Measurements from ENCODE around the gene CILP. TPM values are rescaled to one million over a fixed set of nuclear protein-coding genes. Genes with fewer than 3 reads are reported as not detected.

CILP gene
- total and polyA plus RNA-seq, 2 of the 13 experiments (the other 11 are each of a cell fraction or from before 2014, with no cell fraction given): 0.03 TPM; not detected in 1

GRCh38 chr15:65211482-65211982, 259 bp upstream of the CILP start (continued):
- TF ChIP-seq ZNF234 (CRISPR knock-in tag; conservative IDR thresholded peaks at IDR 0.05): no peak

- Histone ChIP-seq H3K36me3 (replicated peaks in 1 of 2; ENCODE audit: control insufficient read depth in 1 of 2, insufficient read depth in 2 of 2, low read length in 2 of 2) (no peaks in the 10 kb centered on the region), H3K4me3 (replicated peaks in 1 of 3; ENCODE audit: insufficient read depth in 1 of 3, low read depth in 2 of 3, low read length in 3 of 3) (no peak overlapping the region), H3K4me2 (ENCODE audit: low read depth, low read length) (no peak overlapping the region), H2AFZ (ENCODE audit: low read length) (no peak overlapping the region), H3K79me2 (ENCODE audit: insufficient read depth, low read length) (no peaks in the 10 kb centered on the region), H3K9ac (ENCODE audit: insufficient read depth, low read depth, low read length) (no peak overlapping the region), H3K9me3 (ENCODE audit: low read length) (no peaks in the 10 kb centered on the region), H3K27ac (ENCODE audit: extremely low read length, insufficient read depth, low read length) (no peak overlapping the region), H3K27me3 (ENCODE audit: control insufficient read depth in 1 of 2, insufficient read depth in 2 of 2, low read length in 2 of 2) (peaks cover 5 to 58% of the 10 kb centered on the region in 2 experiments; a peak in 4 of 5 replicates), H4K20me1 (ENCODE audit: insufficient read depth, low read length) (no peaks in the 10 kb centered on the region), H3K4me1 (ENCODE audit: insufficient read depth, low read length) (peaks cover 23% of the 10 kb centered on the region)
- CTCF ChIA-PET (ENCODE audit: low intra/inter-chr PET ratio, low total read pairs): no interaction called here
- BruUV-seq (replicated peaks): no TSS peak
- DNase-seq (ENCODE audit: low spot score): no peak
- FAIRE-seq: no peak
- POLR2A ChIA-PET: interaction anchor here (1.1 to 2.4 kb wide), 2 partner anchors 25 to 90 kb away, joined by 3 to 7 read pairs; partner anchors contain the start of gene CLPX
- ATAC-seq: no peak
- intact Hi-C loops (cut with micrococcal nuclease; ENCODE audit: unreplicated experiment) (no loop called here), in situ Hi-C loops (cut with HindIII; ENCODE audit: extremely low pct_ligation_motif_present, low pct_unique_long_range_greater_than_20kb) (no loop called here)
- WGBS (ENCODE audit: low lambda C conversion rate): 24% methylated on average over 15 of the region's 17 CpGs
- TF ChIP-seq STAT5B (CRISPR knock-in tag; IDR thresholded peaks at IDR 0.05) (no peak), ZBTB46 (CRISPR knock-in tag; IDR thresholded peaks at IDR 0.05; ENCODE audit: borderline replicate concordance) (no peak), DZIP1 (CRISPR knock-in tag; IDR thresholded peaks at IDR 0.05) (no peak), SATB2 (CRISPR knock-in tag; IDR thresholded peaks at IDR 0.05) (no peak), ZC3H4 (CRISPR knock-in tag; IDR thresholded peaks at IDR 0.05; ENCODE audit: borderline replicate concordance) (no peak), ZFY (CRISPR knock-in tag; IDR thresholded peaks at IDR 0.05) (no peak), POGK (CRISPR knock-in tag; conservative IDR thresholded peaks at IDR 0.05) (no peak), MEIS1 (CRISPR knock-in tag; IDR thresholded peaks at IDR 0.05; ENCODE audit: borderline replicate concordance) (no peak), EEA1 (CRISPR knock-in tag; IDR thresholded peaks at IDR 0.05; ENCODE audit: borderline replicate concordance) (no peak), ZNF749 (CRISPR knock-in tag; IDR thresholded peaks at IDR 0.05; ENCODE audit: borderline replicate concordance) (no peak), HNF4A (CRISPR knock-in tag; IDR thresholded peaks at IDR 0.05) (no peak), ZNF709 (CRISPR knock-in tag; IDR thresholded peaks at IDR 0.05) (no peak), CBFB (CRISPR knock-in tag; IDR thresholded peaks at IDR 0.05) (no peak), STAG1 (CRISPR knock-in tag; IDR thresholded peaks at IDR 0.05) (no peak)
Observed at GRCh38 chr15:65209701-65210643, 1.3 kb downstream of the CILP start.
